ENCODE data around the gene CCDC63.

Gene CCDC63

DNA sequence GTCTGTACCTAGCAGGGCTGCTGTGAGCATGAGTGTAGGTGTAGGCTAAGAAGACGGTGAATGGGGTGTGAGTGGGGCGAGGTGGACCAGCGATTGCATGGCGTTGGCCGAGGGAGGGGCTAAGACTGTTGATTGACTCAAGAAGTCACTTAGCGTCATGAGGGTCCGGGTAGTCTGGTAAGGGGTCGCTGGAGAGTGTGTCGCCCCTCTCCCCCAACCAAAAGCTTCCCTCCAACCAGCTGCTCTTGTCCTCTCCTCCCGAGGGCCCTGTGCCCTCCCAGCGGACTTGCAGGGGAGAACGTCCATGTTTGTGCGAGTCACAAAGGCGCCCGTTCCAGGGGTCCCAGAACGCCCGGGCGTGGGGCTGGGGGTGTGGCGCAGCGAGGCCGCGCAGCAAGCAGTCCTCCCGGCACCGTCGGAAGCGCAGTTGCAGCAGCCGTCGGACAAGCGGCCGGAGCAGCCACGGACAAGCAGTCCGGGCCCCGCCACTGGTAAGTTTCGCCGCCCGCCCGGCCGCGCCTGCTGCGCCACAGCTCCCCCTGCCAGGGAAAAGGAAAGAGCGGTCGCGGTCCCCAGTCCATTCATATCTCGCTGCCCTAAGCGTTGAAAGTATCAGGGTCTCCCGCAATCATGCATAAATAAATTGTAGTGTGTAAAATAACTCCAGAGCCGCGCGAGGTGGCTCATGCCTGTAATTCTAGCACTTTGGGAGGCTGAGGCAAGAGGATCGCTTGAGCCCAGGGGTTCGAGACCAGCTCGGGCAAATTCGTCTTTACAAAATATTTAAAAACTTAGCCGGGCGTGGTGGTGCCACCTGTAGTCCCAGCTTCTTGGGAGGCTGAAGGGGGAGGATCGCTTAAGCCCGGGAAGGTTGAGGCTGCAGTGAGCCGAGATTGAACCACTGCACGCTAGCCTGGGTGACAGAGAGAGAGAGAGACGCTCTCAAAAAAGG is at the start of gene CCDC63:
TSS of gene CCDC63 (plus strand) at position 373 of the 952 bp plus-strand sequence. CDS start 5,968 bp downstream, outside the sequence.
- DNase-seq: peak; percentile 49
- in situ Hi-C loops (cut with HindIII; ENCODE audit: low pct_ligation_motif_present, low pct_unique_long_range_greater_than_20kb, low sequenced_read_pairs): no loop called here

DNA sequence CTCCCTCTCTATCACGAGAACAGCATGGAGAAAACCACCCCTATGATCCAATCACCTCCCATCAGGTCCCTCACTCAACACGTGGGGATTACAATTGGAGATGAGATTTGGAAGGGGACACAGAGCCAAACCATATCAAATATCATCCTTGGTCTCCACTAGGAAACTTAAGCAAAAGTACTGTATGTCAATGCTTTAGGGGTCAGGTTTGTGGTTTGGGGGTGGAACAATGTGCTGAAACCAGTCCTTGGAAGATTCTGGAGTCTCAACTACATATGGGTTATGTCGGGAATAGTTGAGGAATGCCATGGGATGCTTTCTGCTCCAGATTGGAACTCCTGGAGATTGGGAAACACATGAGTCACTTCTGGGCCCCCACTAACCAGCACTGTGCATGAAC is 48.3 kb upstream of the CCDC63 start:
- in situ Hi-C loops (cut with HindIII; ENCODE audit: low pct_ligation_motif_present, low pct_unique_long_range_greater_than_20kb, low sequenced_read_pairs): no loop called here
- no peak for DNase-seq

DNA sequence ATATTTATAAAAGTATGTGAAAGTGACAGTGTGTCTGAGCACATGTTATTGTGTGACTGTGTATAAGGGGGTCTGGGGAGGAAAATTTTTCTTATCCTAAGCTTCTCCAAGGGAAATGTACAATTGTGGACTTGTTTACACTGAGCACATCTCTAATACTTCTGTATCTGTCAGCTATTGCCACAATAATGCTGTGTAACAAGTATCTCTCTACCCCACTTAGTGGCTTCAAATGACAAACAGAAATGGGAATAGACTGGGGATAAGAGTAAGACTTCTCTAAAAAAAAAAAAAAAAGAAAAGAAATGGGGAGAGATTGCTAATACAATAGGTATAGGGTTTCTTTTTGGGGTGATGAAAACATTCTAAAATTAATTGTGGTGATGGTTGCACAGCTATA is 44.3 kb upstream of the CCDC63 start:
- no peak for DNase-seq
- in situ Hi-C loops (cut with HindIII; ENCODE audit: low pct_ligation_motif_present, low pct_unique_long_range_greater_than_20kb, low sequenced_read_pairs): no loop called here

DNA sequence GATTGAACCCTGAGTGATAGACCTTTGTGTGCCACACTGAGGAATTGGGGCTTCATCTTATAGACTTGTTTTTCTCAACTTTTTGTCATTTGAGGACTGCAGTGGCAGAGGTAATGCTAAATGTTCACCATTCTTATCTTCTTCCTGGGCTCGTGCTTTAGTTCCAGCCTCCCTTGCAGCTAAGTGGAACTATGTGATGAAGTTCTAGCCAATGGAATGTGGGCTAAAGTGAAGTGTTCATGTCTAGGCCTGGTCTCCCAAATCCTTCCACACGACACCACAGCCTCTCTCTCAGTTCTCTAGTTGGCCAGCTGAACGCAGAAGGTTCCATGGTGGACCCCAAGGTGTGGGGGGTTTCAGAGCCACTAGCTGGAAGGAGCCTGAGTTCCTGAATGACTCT is 42.4 kb upstream of the CCDC63 start:
- in situ Hi-C loops (cut with HindIII; ENCODE audit: low pct_ligation_motif_present, low pct_unique_long_range_greater_than_20kb, low sequenced_read_pairs): no loop called here
- no peak for DNase-seq

DNA sequence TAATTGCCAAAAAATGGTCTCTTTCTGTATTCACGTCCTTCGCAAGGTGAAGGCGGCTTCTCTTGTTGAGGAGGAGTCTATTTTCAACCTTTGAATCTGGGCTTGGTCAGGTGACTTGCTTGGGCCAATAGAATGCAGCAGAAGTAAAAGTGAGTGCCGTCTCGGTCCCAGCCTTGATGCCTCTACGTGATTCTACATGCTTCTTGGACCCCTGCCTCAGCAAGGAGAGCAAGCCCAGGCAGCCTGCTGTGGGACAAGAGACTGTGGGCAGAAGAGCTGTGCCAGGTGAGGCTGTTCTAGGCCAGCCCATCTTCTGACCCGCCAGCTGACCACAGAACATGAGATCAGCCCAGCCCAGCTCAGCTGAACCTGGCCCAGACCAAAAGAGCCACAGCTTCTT is 39.1 kb upstream of the CCDC63 start:
- no peak for DNase-seq
- in situ Hi-C loops (cut with HindIII; ENCODE audit: low pct_ligation_motif_present, low pct_unique_long_range_greater_than_20kb, low sequenced_read_pairs): no loop called here

DNA sequence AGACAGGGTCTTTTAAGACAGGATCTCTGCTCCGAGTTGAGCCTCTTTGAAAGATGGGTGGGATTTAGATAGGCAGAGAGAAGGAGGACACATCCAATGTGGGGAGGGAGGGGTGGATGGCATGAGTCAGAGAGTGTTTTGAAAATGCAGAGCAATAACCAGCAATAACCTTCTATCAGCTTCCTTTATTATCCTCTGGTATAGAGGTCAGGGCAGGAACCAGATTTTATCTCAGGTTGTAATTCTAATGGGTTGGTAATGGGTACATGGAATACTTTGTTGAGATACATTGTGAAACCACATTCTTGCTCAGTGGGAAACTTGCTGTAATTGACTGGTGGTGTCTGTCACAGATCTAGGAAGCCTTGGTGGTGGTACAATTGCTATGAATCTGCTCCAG is 37.6 kb upstream of the CCDC63 start:
- in situ Hi-C loops (cut with HindIII; ENCODE audit: low pct_ligation_motif_present, low pct_unique_long_range_greater_than_20kb, low sequenced_read_pairs): no loop called here
- no peak for DNase-seq

DNA sequence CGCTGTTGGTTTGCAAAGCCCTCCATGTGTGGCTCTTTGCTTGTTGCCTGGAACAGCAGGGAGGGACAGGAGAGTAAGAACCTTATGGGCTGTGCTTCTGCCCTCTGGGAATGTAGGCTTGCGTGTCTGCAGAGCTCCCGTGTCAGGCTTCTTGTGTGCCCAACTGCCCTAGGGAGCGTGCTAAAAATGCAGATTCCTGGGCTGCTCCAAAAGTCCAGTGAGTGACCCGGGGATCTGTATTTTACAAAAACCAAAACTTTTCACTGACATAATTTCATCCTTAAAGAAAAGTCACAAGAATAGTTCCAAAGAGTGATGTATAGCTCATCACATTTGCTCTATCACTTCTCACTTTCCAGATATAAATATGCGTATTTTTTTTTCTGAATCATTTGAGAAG is 34.8 kb upstream of the CCDC63 start:
- DNase-seq: no peak
- in situ Hi-C loops (cut with HindIII; ENCODE audit: low pct_ligation_motif_present, low pct_unique_long_range_greater_than_20kb, low sequenced_read_pairs): no loop called here

DNA sequence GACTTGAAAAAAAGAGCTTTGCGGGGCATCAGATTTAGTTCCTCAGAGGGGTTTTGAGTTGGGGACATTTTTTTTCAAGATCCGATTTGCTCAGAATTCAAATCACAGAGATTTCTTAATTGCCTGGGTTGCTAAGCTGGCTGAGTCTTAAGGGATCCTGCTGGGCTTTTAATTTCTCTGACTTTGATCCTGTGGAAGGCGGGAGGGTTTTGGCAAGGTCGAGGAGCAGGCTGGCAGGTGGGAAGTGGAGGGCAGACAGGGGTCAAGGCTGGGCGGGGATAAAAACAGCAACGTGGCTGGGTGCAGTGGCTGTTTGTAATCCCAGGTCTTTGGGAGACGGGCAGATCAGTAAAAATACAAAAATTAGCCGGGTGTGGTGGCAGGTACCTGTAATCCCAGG is 33.5 kb upstream of the CCDC63 start:
- no peak for DNase-seq
- in situ Hi-C loops (cut with HindIII; ENCODE audit: low pct_ligation_motif_present, low pct_unique_long_range_greater_than_20kb, low sequenced_read_pairs): no loop called here

DNA sequence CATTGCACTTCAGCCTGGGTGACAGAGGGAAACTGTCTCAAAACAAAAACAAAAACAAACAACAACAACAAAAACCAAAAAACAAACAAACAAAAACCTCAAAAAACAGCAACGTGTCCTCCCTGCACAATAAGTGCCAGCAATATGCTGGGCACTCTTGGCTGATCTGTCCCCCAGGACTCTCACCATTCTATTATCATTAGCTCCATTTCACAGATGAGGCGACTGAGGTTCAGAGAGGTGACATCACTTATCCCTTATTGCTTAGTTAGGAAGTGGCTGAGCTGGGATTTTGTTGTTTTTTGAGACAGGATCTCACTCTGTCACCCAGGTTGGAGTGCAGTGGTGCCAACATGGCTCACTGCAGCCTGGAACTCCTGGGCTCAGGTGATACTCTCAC is 33.0 kb upstream of the CCDC63 start:
- in situ Hi-C loops (cut with HindIII; ENCODE audit: low pct_ligation_motif_present, low pct_unique_long_range_greater_than_20kb, low sequenced_read_pairs): no loop called here
- DNase-seq: no peak

DNA sequence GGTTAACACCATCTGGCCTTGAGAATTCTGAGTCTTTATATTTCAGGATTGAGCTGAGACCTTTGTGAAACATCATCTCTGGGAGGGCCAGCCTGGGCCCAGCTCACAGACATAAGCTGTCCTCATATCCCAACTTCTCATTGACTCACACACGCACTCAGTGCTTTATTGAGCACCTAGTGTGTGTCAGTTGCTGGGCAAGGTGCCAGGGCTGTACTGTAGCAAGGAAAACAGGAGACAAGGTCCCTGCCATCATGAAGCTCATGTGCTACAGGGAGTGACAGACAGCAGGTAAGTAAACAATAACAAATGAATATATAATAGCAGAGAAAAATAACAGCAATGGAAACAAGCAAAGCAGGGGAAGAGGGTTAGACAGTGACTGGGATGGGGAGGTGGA is 30.5 kb upstream of the CCDC63 start:
- DNase-seq: no peak
- in situ Hi-C loops (cut with HindIII; ENCODE audit: low pct_ligation_motif_present, low pct_unique_long_range_greater_than_20kb, low sequenced_read_pairs): no loop called here

DNA sequence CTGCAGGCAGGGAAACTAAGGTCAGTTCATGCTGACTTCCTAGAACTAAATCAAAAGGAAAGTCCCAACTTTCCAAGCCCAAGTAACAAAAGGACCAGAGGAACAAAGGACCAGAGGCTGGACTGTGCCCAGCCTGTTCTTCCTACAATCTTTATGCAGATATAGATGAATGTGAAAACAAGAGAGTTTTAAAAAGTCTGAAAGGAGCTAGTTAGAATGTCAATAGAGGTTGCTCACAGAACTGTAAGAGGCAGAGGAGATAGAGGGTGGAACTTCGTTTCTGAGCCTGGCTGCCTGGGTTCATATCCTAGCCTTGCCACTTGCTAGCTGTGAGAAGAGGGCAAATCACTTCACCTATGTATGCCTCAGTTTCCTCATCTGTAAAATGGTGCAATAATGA is 30.0 kb upstream of the CCDC63 start:
- in situ Hi-C loops (cut with HindIII; ENCODE audit: low pct_ligation_motif_present, low pct_unique_long_range_greater_than_20kb, low sequenced_read_pairs): no loop called here

DNA sequence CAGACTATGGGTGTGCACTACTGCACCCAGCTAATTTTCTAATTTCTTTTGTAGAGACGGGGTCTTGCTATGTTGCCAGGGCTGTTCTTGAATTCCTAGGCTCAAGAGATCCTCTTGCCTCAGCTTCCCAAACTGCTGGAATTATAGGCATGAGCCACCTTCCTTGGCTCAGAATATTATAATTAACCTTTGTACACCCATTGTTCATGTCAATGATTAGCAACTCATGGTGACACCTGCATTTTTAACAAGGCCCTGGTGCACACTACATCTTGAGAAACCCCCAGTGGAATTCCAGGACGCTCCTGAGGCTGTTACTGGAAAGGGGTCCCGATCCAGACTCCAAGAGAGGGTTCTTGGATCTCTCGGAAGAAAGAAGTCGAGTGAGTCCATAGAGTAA is 28.3 kb upstream of the CCDC63 start:
- in situ Hi-C loops (cut with HindIII; ENCODE audit: low pct_ligation_motif_present, low pct_unique_long_range_greater_than_20kb, low sequenced_read_pairs): no loop called here
- DNase-seq: no peak

More for the DNA sequence above, 30.0 kb upstream of the CCDC63 start:
- no peak for DNase-seq

DNA sequence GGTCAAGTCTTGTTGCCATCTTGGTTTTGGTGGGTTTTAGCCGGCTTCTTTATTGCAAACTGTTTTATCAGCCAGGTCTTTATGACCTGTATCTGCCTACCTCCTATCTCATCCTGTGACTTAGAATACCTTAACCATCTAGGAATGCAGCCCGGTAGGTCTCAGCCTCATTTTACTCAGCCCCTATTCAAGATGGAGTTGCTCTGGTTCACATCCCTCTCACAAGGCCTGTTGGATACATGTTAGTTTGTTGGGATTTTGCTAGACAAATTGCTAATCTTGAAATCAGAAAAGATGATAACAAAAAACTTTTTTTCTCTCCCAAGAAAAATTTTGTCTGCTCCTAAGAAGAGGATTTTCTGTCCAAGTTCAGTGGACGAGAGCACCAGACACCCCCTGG is 27.6 kb upstream of the CCDC63 start:
- DNase-seq: no peak
- in situ Hi-C loops (cut with HindIII; ENCODE audit: low pct_ligation_motif_present, low pct_unique_long_range_greater_than_20kb, low sequenced_read_pairs): no loop called here

DNA sequence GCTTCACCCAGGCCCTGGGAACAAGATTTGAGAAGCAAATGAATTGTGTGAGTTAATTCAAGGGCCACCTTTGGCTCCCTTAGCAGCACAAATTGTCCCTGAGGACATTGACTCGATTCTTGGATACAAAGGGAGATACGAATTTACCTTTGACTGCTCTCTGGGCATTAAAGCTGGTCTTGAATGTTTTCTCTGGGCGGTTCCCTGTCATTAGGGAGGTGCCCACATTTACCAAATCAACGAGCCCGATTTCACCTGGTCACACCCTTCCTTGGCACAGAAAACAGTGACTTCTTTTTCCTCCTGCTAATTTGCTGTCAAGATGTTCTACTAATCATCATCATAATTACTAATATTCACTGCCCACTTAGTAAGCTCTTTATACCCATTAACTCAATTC is 27.1 kb upstream of the CCDC63 start:
- DNase-seq: no peak
- in situ Hi-C loops (cut with HindIII; ENCODE audit: low pct_ligation_motif_present, low pct_unique_long_range_greater_than_20kb, low sequenced_read_pairs): no loop called here

DNA sequence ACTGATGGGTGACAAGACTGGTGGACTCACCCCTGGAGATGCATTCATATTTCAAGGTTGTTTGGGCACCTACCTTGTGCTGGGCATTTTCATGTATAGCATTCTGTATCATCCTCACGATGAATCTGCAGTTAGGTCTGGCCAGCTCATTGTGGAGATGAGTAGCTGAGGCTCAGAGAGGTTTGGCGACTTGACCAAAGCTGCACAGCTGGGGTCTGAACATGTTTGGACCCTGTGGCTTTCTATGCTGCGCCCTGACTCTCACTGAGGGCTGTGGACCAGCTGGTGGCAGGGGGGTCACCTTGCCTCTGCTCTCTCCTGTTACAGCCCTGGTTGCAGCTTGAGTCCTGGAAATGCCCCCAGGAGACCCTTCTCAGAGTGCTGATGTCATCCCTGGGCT is 24.9 kb upstream of the CCDC63 start:
- in situ Hi-C loops (cut with HindIII; ENCODE audit: low pct_ligation_motif_present, low pct_unique_long_range_greater_than_20kb, low sequenced_read_pairs): no loop called here
- no peak for DNase-seq

DNA sequence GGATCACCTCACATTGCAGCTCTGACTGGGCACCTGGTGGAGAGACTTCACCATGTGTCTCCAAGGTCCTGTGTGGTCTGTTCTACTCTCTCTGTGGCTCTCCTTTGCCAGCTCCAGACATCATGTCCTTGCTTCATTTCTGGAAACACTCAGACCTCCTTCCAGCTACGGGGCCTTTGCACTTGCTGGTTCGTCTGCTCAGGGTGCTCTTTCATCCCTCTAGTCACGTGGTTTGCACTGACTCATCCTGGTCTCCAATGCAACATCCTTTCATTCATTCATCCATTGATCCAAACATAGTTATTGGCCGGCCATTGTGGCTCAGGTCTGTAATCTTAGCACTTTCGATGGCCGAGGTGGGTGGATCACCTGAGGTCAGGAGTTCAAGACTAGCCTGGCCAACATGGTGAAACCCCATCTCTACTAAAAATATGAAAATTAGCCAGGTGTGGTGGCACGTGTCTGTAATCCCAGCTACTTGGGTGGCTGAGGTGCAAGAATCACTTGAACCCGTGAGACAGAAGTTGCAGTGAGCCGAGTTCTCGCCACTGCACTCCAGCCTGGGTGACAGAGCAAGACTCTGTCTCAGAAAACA is 23.9 kb upstream of the CCDC63 start:
- in situ Hi-C loops (cut with HindIII; ENCODE audit: low pct_ligation_motif_present, low pct_unique_long_range_greater_than_20kb, low sequenced_read_pairs): no loop called here
- DNase-seq: no peak

DNA sequence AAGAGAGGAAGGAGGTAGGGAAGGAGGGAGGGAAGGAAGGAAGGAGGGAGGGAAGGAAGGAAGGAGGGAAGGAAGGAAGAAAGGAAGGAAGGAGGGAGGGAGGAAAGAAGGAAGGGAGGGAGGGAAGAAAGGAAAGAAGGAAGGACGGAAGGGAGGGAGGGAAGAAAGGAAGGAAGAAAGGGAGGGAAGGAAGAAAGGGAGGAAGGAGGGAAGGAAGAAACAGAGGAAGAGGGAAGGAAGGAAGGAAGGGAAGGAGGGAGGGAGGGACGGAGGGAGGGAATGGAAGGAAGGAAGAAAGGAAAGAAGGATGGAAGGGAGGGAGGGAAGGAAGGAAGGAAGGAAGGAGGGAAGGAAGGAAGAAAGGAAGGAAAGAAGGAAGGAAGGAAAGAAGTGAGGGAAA is 22.4 kb upstream of the CCDC63 start:
- in situ Hi-C loops (cut with HindIII; ENCODE audit: low pct_ligation_motif_present, low pct_unique_long_range_greater_than_20kb, low sequenced_read_pairs): no loop called here
- no peak for DNase-seq

DNA sequence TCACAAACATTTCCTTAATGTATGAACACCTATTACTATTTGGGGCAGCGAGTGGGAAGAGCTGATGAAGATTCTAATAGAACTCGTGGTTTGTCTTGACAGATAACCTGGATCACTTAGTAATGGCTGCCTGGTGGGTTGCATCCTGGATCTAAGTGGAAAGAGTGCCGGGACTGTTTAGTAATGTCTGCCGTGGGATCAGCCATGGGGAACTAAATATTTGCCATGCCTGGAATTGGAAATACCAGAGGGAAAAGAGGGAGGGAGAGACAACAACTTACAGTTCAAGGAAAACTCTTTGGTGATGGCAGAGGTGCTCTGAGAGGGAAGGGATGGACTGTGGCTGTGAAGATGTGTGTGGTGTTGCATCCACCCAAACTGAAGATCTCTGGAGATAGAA is 21.3 kb upstream of the CCDC63 start:
- in situ Hi-C loops (cut with HindIII; ENCODE audit: low pct_ligation_motif_present, low pct_unique_long_range_greater_than_20kb, low sequenced_read_pairs): no loop called here
- DNase-seq: no peak

DNA sequence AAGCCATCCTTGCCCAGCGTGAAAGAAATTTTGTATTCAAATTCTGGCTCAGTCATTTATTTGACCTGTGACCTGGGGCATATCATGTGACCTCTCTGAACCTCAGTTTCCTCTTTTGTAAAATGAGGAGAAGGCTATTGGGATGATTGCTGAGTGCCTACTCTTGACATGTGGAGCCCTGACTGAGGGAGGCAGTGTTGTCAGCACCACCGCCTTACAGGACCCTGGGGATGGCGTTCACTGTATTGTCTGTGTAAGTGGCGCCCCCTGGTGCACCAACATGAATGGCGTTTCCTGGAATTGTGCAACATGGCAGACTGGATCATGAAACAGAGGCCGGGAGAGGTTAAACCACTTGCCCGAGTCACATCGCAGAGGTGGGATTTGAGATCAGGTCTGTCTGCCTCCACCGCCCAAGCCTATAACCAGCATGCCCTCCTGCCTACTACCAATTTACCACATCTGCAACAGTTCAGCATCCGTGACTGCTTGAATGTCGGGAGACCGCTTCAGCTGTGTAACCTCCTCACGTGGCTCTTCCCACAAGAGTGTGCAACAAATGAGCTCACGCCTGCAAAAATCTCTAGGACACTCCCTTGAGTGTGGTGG is 20.1 kb upstream of the CCDC63 start:
- peak; percentile 94 for DNase-seq
- in situ Hi-C loops (cut with HindIII; ENCODE audit: low pct_ligation_motif_present, low pct_unique_long_range_greater_than_20kb, low sequenced_read_pairs): no loop called here

DNA sequence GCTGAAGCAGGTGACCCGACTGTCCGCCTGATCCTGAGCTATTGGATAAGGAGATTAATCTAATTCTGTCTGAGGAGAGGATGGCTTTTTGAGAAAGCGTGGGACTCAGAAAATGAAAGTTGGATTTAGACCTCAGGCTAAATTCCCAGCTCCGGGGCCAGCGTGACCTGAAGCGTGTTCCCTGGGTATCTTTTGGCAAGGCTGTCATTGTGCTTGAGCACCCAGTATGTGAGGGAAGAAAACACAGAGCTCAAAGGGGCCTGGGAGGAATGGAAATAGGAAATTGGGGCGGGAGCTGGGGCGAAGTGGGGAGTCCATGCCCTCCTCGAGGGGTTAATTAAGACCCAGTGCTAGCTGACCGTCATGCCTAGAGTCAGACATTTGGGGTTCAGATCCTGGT is 17.5 kb upstream of the CCDC63 start:
- in situ Hi-C loops (cut with HindIII; ENCODE audit: low pct_ligation_motif_present, low pct_unique_long_range_greater_than_20kb, low sequenced_read_pairs): no loop called here

More for the DNA sequence above, 17.5 kb upstream of the CCDC63 start:
- no peak for DNase-seq

Data from ACHN (cell line).